ENCODE results near the gene CNNM4.
"Not testable (repeated sequence)": the region's sequence is repeated elsewhere in the genome, so short reads cannot be mapped to it uniquely, and the experiment has no call there.

CNNM4 gene

DNA sequence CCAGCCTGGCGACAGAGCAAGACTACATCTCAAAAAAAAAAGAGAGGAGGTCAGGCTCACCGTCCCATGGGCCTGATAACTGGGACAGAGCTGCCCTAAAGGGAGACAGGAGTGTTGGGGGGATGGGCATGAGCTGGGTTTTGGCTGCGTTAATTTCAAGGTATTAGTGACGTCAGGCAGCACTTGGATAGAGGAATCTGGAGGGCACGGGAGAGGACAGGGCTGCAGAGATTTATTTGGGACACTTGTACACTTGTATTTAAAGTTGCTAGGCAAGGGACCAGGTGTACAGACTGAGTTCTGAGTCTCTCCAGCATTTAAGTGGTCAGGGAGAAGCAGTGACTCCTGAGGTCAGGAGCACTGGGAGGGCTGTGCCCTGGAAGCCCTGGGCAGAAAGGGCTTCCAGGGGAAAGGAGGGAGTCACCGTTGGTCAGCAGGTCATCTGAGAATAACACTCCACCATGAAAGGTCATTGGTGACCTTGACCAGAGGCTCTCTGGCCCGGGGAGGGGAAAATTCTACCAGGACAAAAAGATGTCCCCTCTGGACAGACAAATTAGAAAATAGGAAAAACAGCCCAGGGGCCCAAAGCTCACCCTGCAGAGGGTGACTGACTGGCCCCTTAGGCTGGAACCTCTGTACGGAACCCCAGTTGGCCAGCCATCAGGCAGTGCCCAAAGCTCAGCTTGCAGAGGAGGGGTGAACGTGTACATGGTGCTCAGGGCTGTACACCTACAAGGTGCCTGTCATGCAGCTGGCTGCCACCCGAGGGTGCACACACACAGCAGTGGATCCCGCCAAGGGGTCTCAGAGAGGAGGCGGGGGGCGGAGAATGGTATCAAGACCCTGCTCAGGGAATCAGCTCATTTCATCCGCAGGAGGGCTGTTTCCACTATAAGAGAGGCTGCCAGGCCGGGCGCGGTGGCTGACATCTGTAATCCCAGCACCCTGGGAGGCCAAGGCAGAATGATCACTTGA is 32.4 kb downstream of the CNNM4 start:
- in situ Hi-C loops (cut with MboI; ENCODE audit: low sequenced_read_pairs) = no loop called here

DNA sequence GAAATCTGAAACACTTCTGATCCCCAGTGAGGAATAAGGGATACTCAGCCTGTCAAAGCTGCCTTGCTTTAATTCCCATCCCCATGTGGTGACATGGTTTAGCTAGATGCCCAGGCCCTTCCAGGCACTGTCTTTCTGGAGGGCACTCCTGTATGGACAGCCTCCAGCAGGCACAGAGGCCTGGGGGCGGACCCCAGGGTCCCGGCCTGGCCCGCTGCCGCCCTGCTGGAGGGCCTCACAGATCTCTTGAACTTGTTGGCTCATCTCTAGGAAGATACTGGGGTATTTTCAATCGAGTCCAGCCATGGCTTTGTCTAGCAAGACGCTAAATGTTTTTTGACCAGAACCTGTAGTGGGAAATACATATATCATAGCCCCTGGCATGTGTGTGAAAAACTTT is 34.4 kb downstream of the CNNM4 start:
- in situ Hi-C loops (cut with MboI; ENCODE audit: low sequenced_read_pairs) = no loop called here

DNA sequence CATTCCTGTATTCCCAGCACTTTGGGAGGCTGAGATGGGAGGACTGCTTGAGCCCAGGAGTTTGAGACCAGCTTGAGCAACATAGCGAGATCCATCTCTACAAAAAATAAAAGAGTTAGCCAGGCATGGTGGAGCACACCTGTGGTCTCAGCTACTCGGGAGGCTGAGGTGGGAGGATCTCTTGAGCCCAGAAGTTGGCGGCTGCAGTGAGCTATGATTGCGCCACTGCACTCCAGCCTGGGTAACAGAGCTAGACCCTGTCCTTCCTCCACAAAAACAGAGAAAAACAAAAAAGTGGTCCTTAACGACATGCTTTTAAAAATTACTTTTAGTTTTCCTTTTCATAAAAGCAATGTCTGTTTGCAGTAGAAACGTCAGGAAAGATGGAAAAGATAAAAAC is 35.8 kb downstream of the CNNM4 start:
- in situ Hi-C loops (cut with MboI; ENCODE audit: low sequenced_read_pairs) = not testable (repeated sequence)

DNA sequence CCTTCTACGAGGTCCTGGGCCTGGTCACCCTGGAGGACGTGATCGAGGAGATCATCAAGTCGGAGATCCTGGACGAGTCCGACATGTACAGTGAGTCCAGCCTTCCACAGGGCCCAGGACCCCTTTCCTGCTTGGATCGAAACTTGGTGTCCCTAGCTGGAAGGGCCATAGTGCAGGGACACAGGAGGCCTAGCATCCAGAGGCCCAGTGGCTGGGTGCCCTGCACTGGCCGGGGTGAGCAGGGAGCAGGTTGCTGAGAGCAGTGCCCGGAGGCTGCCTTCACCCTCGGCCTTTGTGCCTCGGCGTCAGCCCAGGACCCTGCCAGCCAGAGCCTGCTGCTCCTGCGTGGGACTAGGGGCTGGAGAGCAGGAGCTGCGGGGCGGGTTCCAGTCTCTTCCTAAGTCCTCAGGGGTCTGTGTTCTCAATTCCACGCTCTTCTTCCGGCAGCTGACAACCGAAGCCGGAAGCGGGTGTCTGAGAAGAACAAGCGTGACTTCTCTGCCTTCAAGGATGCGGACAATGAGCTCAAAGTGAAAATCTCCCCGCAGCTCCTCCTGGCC is 36.4 kb downstream of the CNNM4 start:
- in situ Hi-C loops (cut with MboI; ENCODE audit: low sequenced_read_pairs) = no loop called here

DNA sequence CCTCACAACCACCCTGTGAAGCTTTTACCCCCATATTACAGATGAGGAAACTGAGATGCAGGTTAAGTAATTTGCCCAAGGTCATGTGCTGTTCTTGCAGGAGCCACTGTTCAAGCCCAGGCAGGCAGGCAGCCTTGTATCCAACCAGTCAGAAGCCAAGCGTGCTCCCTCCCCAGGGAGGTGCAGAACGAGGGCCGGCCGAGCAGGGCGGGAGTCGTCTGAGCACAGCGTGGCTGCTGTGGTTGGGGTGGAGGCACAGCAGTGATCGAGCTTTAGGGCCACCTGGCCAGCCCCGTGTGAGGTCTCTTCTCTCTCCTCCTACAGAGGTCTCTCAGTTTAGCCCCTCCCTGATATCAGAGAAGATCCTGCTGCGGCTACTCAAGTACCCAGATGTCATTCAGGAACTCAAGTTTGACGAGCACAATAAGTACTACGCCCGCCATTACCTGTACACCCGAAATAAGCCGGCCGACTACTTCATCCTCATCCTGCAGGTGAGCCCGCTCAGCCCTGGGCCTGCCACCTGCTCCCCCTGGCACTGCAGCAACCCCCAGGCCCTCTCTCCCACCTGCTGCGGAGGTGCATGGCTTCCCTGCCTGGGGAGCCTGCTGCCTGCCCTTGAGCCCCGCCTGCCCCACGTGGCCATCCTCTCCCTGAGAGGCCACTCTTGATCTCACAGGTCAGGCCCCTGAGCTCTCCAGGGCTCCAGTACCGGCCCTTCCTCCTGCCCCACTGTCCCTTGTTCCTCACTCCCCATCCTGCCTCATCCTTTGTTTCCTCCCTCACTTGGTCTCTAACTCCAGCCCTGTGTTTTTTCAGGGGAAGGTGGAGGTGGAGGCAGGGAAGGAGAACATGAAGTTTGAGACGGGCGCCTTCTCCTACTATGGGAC is 38.3 kb downstream of the CNNM4 start:
- in situ Hi-C loops (cut with MboI; ENCODE audit: low sequenced_read_pairs) = no loop called here

DNA sequence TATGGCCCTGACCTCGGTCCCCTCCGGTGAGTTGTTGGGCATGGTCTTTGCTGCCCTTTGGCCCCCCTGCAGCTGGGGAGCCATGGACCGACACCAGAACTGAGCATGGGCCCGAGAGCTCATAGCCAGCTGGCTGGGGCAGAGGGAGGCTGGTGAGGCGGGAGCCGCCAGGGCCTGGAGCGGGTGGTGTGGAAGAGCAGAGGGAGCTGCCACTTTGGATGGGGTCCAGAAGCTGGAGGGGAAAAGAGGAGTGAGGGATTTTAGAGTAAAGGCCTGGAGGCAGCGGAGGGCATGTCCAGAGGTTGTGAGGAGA is 38.9 kb downstream of the CNNM4 start:
- in situ Hi-C loops (cut with MboI; ENCODE audit: low sequenced_read_pairs) = no loop called here

DNA sequence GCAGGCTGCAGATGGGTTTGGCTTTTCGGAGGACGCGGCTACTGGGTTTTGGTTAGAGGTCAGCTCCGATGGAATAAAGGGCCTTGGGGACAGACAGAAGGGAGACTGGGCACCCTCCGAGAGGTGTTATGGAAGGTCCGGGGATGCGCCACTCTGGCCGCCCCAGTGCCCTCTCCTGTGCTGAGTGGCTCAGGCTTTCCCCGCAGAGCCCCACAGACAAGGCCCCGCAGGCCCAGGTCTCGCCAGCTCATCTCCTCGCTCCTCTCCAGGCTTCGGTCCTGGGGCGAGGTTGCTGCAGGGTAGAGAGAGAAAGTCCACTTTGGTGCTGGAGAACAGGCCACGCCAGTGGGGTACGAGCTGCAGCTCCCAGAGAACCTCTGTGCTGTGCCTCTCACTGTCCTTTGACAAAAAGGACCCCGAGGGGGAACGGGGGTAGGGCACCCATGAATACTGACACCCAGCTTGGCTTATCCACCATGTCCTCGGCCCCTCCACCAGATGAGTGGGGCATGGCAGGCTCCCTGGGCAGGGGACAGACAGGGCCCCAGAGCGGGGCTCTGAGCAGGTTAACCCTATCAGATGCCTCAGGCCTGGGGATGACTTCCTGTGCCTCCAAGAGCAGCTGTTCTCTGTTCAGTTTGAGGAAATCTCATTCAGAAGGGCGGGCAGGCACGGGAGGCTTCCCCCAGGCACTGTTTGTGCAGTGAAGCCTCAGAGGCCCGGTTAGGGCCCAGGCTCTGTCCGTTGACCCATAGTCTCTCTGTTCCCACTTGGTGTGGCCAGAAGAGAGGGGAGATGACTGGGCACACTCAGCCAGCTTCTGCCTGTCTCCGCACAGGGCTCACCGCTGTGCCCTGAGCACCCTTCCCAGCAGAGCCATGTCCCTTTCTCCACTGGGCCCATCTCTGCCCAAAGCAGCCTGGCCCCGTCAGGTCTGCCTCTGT is 39.6 kb downstream of the CNNM4 start:
- in situ Hi-C loops (cut with MboI; ENCODE audit: low sequenced_read_pairs) = no loop called here

DNA sequence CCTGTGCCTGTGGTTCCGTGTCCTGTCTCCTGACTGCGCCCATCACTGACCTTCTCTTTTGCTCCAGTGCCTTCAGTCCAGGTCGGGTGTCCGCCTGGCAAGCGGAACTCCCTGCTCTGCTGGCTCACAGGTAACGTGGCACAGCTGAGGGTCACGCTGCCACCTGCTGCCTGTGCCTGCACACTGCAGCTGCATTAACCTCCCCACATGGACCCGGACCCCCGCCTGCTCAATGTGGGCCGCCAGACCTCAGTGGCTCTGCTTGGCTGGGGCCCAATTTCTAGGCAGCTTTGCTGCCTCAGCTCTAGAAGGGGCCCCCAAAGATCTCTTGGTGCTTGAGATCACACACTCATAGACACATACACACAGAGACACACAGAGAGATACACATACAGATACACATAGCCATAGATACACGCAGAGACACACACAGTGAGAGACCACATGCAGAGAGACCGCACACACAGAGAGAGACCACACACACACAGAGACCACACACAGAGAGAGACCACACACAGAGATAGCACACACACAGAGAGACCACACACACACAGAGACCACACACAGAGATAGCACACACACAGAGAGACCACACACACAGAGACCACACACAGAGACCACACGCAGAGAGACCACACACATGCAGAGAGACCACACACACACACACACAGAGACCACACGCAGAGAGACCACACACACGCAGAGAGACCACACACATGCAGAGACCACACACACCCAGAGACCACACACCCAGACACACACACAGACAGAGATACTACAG is 40.5 kb downstream of the CNNM4 start:
- in situ Hi-C loops (cut with MboI; ENCODE audit: low sequenced_read_pairs) = no loop called here

DNA sequence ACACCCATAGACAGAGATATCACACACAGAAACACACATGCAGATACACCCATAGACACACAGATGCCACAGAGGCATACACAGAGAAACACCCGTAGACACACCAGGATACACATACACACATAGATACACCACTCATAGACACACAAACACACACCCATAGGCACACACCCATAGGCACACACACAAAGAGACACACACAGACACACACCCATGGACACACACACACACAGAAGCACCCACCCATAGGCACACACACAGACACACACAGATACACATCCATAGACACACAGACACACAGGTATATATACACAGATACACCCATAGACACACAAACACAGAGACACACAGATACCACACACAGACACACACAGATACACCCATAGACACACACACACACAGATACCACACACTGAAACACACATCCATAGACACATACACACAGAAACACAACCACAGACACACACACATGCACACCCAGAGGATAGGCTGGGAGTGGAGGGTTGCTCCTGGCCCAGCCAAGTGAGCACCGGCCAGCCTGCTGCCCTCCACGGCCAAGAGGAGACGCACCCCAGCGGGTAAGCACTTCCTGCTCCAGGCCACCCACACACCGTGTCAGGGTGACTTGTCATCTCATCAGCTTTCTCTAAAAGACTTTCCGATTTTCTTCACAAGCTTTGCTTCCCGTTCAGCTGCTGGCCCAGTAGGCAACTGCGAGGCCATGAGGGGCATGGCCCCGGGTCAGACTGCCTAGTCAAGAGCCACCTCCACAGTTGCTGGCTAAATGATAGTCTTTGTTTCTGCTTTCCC is 41.3 kb downstream of the CNNM4 start:
- in situ Hi-C loops (cut with MboI; ENCODE audit: low sequenced_read_pairs) = no loop called here

DNA sequence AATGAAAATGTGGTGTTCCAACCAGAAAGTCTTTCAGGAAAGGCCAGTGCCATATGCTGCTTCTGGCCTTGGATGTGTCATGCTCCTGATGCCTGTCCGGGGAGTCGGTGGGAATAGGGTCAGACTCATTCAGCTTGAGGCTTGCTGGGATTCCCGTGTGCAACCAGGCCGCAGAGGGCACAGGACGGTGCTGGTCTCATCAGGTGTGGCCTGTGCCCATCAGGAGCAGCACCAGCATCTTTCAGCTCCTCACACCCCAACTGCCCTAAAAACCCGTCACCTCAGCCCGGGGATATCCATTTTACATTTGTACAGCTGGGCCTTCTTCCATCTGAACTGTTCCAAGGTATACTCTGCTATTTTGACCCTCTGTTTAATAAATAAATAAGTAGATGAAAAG is 42.0 kb downstream of the CNNM4 start:
- in situ Hi-C loops (cut with MboI; ENCODE audit: low sequenced_read_pairs) = no loop called here

DNA sequence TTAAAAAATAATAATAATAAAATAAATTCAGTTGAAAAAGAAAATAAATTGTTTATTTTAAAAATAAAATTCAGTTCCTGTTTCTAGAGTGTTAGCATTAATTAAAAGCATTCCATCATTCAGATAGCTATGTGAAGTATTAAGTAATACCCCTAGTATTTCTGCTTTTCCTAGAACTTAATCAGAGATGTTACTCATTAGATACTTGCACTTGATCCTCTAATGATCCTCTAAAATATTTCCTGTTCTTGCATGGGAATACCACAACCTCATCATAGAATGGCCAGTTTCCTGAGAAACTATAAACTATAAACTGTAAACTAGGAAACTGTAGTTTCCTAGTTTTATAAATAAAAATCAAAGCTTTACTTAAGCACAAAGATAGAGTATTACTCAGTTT is 44.3 kb downstream of the CNNM4 start:
- in situ Hi-C loops (cut with MboI; ENCODE audit: low sequenced_read_pairs) = no loop called here

DNA sequence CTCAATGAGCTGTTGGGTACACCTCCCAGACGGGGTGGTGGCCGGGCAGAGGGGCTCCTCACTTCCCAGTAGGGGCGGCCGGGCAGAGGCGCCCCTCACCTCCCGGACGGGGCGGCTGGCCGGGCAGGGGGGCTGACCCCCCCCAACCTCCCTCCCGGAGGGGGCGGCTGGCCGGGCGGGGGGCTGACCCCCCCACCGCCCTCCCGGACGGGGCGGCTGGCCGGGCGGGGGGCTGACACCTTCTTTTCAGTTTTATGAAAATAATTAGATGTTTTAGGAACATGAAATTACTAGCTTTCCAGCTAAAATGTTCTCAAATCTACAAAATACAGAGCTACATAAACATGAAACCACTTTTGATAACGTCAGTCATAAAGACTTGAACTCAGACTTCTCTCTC is 45.2 kb downstream of the CNNM4 start:
- in situ Hi-C loops (cut with MboI; ENCODE audit: low sequenced_read_pairs) = not testable (repeated sequence)

DNA sequence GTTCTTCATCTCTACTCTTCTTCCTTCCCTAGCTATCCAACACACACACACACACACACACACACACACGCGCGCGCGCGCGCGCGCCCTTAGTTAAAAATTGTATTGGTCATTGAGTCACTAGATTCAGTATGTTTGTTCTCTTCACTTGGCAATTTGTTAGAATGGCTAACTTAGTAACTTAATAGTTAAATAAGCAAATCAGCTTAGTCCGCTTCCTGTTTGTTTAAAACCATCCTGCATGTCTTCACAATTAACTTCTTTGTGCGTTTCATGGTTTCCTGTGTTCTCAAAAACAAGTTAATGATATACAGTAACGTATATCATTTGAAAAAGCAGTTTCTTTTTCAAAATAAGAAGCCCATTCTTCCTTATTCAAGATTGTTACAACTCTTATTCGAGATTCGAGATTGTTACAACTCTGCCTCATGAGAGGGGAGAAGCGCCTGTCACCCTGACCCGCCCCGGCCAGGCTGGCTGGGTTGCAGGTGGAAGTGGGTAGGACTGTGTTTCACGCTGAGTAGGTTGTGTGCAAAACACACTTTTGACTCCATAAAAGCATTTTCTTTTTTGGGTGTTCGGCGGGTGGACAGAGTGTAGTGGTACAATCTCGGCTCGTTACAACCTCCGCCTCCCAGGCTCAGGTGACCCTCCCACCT is 45.9 kb downstream of the CNNM4 start:
- in situ Hi-C loops (cut with MboI; ENCODE audit: low sequenced_read_pairs) = no loop called here

DNA sequence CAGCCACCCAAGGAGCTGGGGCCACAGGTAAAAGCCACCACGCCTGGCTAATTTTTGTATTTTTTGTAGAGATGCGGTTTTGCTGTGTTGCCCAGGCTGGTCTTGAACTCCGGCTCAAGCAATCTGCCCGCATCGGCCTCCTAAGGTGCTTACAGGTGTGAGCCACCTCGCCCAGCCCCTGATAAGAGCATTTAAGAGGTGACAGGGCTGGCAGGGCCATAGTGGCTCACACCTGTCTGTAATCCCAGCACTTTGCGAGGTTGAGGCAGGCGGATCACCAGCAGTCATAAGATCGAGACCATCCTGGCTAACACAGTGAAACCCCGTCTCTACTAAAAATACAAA is 46.4 kb downstream of the CNNM4 start:
- in situ Hi-C loops (cut with MboI; ENCODE audit: low sequenced_read_pairs) = no loop called here

DNA sequence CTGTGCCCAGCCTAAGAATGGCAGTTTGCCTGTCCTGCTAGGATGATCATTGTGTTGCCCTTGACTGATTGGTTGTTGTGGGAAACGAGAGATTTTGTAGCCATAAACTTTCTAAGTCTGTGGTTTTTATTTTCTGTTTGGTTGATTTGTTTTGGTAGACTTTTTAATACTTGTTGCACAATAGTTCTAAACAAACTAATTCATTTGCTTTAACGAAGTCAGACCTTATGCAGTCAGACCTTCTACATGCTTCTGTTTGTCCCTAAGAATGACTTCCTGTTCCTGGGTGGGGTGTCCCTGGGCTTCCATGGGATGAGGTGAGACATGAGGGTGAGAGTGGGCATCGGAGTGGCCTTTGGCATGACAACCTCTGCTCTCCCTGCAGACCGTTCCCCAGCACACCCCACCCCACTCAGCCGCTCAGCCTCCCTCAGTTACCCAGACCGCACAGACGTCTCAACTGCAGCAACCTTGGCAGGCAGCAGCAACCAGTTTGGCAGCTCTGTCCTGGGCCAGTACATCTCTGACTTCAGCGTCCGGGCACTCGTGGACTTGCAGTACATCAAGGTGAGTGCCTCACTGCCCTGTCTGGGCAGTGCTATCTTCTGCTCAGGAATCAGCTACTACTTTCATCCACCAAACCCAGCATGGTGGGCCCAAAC is 47.6 kb downstream of the CNNM4 start:
- in situ Hi-C loops (cut with MboI; ENCODE audit: low sequenced_read_pairs) = no loop called here

DNA sequence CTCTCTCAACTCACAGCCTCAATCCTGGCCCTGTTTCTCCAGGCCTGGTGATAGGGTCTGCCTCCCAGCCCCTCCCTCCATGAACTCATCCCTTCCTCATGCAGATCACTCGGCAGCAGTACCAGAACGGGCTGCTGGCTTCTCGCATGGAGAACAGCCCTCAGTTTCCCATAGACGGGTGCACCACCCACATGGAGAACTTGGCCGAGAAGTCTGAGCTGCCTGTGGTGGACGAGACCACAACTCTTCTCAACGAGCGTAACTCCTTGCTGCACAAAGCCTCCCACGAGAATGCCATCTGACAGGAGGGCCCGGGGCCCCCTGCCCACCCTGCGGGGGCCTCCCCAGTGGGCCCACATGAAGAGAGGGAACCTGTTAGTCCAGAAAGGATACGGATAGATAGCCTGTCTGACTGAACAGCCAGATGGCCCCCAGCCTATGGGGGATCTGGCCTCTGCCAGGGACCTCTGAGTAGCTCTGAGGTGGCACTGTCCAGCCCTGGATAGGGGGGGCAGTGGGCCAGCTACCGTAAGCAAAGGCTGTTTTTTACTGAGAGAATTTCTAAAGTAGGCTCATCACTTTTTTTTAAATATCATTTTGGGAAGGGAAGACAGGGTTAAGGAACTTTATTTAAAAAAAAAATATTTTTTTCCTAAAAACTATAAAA is 48.6 kb downstream of the CNNM4 start:
- in situ Hi-C loops (cut with MboI; ENCODE audit: low sequenced_read_pairs) = no loop called here

DNA sequence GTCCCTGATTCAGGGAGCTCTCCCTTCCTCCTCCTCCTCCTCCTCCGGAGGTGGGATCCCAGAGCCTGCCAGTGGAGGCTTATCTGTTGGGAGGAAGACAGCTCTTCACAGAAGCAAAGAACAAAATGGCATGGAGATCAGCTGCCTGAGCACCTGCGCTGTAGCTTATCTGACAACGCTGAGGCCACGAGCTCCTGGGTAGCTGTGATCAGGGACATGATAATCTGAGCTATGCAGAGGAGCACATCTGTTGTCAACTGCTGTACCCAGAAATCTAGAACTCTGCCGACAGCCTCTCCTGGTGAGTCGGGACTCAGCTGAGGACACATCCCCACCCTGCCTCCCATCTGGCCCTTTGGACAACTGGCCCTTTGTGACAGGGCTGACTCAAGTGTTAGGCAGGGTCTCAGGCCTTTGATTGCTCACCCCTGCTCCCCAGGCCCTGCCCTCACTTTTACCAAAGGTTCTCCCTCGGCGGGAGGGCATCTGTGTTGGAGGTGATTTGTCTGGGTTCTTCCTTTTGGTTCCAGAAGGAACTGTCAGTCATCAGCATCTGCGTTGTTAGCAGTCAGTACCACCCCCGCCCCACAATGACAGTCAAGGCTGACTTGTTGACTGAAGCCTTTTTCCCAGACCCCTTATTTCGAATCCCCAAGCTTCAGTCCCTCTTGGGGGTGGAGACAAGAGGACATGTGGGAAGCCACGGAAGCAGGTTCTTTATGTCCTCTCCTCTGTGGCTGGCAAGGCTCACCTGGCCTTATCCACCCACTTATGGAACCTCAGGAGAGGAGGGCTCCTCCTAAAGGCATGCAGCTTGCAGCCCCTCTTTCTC is 49.5 kb downstream of the CNNM4 start:
- in situ Hi-C loops (cut with MboI; ENCODE audit: low sequenced_read_pairs) = no loop called here
